Right cardiac atrium (tissue), 5 donors: ENCODE measurements around the gene LRRC26. TPM values are rescaled to one million over a fixed set of nuclear protein-coding genes. Genes with fewer than 3 reads are reported as not detected.
"Not testable (repeated sequence)": the region's sequence is repeated elsewhere in the genome, so short reads cannot be mapped to it uniquely, and the experiment has no call there.

Experiments used
- ATAC-seq, 2 donors: fragments of 200-7000 bp; cut with Tn5 transposase; one replicate each; pipeline versions ENCODE4 v1.8.0 to v1.9.1; 2020; ENCODE audit warnings: moderate library complexity in 2 of 2, mild to moderate bottlenecking in 1 of 2
- DNase-seq, 3 donors: peaks; one replicate each; pipeline ENCODE4 v3.0.0-alpha.2; 2020
- H3K27ac ChIP-seq: one replicate; pipeline ENCODE4 v1.5.1; 2013; ENCODE audit warnings: mild to moderate bottlenecking, low read length, control low read depth, moderate library complexity
- H3K27me3 ChIP-seq: one replicate; pipeline ENCODE4 v1.6.1; 2013; ENCODE audit not compliant: control insufficient read depth, insufficient read depth
- H3K4me1 ChIP-seq: one replicate; pipeline ENCODE4 v1.6.1; 2013; ENCODE audit warnings: low read length; ENCODE audit not compliant: control insufficient read depth, insufficient read depth
- H3K4me3 ChIP-seq: one replicate; pipeline ENCODE4 v1.5.1; 2013; ENCODE audit warnings: low read length, control low read depth
- H3K9me3 ChIP-seq: one replicate; pipeline ENCODE4 v1.6.1; 2013; ENCODE audit warnings: low read length; ENCODE audit not compliant: control insufficient read depth
- WGBS: extraction: QIAGEN DNeasy Blood & Tissue Kit; methylation state at CpG from one replicate; pipeline ENCODE4 v1.1.7; 2013; 5-methylcytosine and 5-hydroxymethylcytosine counted together
- intact Hi-C, 4 donors: fragments of 100-400 bp; cut with DNase I; formaldehyde crosslinking; loops; one replicate each; pipeline versions ENCODE4 v1.11.0 to v1.14.0; 2022 to 2023
- polyA plus RNA-seq: library from polyadenylated mRNA; stranded (reverse); fragments of 200-250 nt; gene quantifications from one replicate; pipeline ENCODE4 v1.2.3, GENCODE V29; 2013
- total RNA-seq, 4 donors: library from RNA; stranded (reverse); fragmentation: NEBNext Ultra II Directional; extraction: Animal tissue kit (Norgen Biotek cat#: 25700); gene quantifications; one replicate each; pipeline ENCODE4 v1.2.1, GENCODE V29; 2021
- donor health status: healthy with polysubstance abuse.
- donor health status: DM: no; HTN: yes; CAD: no.
- donor health status: DM: no; HTN: no; CAD: no.
- donor health status: DM: no; HTN: yes; CAD: no; lungs with severe emphysema.
- donor health status: DM: yes; HTN: yes; CAD: no.

Gene LRRC26
- total and polyA plus RNA-seq, 5 donors, result not detected

- no peak for ATAC-seq
- Histone ChIP-seq H3K4me3 (no peak overlapping the region), H3K27me3 (no peaks in the 10 kb centered on the region), H3K9me3 (no peaks in the 10 kb centered on the region), H3K27ac (no peak overlapping the region), H3K4me1 (no peaks in the 10 kb centered on the region)
- DNase-seq, result peak in 2 of 3 donors; percentile 9 to 17
- intact Hi-C loops, result no loop called here
- 72% methylated on average over 23 of the region's 23 CpGs for WGBS
Measured at GRCh38 chr9:137136881-137137607, 32.8 kb downstream of the LRRC26 start.

GRCh38 chr9:137136261-137136880 is 33.5 kb downstream of the LRRC26 start:
- Histone ChIP-seq H3K9me3 (no peaks in the 10 kb centered on the region), H3K4me3 (no peak overlapping the region), H3K27ac (no peak overlapping the region), H3K4me1 (no peaks in the 10 kb centered on the region), H3K27me3 (no peaks in the 10 kb centered on the region)
- DNase-seq, result peak in 2 of 3 donors; percentile 27 to 41
- WGBS, result 31% methylated on average over 27 of the region's 27 CpGs
- intact Hi-C loops, result no loop called here
- ATAC-seq, result no peak

- ATAC-seq, H3K27ac ChIP-seq, intact Hi-C loops, H3K9me3 ChIP-seq, H3K4me3 ChIP-seq, H3K4me1 ChIP-seq, H3K27me3 ChIP-seq: not testable (repeated sequence)
- peak in 2 of 3 donors; percentile 2 to 11 for DNase-seq
- 80% methylated on average over 9 of the region's 9 CpGs for WGBS
Measured at GRCh38 chr9:137135154-137135553, 34.7 kb downstream of the LRRC26 start.

GRCh38 chr9:137134191-137134590 is 35.7 kb downstream of the LRRC26 start:
- WGBS, result 75% methylated on average over 4 of the region's 4 CpGs
- Histone ChIP-seq H3K4me1 (no peaks in the 10 kb centered on the region), H3K27me3 (no peaks in the 10 kb centered on the region), H3K27ac (no peak overlapping the region), H3K4me3 (no peak overlapping the region), H3K9me3 (no peaks in the 10 kb centered on the region)
- no peak for ATAC-seq
- intact Hi-C loops, result no loop called here
- peak in 1 of 3 donors; percentile 14 for DNase-seq

- DNase-seq (peak; percentile 6 to 46 (median 43)), ATAC-seq (no peak)
- intact Hi-C loops, result no loop called here
- H3K4me1 ChIP-seq, result peaks cover 4% of the 10 kb centered on the region
- no peaks in the 10 kb centered on the region for H3K9me3 ChIP-seq
- peak overlapping the region; percentile 80 for H3K4me3 ChIP-seq
- no peak overlapping the region for H3K27ac ChIP-seq
- WGBS, result 6% methylated on average over 58 of the region's 58 CpGs
- no peaks in the 10 kb centered on the region for H3K27me3 ChIP-seq
Measured at GRCh38 chr9:137130176-137130755, 39.6 kb downstream of the LRRC26 start.

DNA sequence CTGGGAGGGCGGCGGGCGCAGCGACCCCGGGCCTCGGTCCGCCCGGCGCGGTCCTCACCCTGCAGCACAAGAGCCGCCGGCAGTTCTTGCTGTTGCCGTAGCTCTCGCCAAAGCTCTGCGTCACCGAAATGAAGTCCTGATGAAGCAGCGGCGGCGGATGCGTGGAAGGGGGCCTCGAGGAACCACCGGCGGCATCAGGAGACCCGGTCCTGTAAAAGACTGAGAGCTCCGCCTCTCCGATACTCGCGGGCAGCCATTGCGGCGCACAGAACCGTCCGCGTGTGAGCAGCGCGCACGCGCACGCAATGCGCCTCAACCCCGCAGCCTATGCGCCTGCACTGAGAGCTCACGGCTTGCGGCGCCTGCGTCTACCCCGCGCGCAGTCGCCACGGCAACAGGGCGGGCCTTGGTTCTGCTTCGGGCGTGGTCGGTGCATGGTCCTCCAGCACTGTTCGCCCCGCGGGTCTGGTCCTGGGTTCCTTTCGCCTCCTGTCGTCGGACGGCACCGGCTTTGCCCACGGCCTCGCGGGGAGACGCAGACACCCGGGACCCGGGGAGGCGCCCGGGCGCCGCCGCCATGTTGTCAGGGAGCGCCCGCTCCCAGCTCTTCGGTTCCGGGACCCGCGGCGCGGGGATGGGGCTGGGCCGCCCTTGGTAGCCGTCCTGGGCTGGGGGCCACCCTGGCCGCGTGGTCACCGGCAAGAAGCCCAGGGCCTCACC is 40.2 kb downstream of the LRRC26 start:
- peak overlapping the region; percentile 80 for H3K4me3 ChIP-seq
- under 1% methylated on average over 86 of the region's 86 CpGs for WGBS
- peaks cover 4% of the 10 kb centered on the region for H3K4me1 ChIP-seq
- peak; percentile 91 to 96 (median 96) for DNase-seq
- no peaks in the 10 kb centered on the region for H3K27me3 ChIP-seq
- intact Hi-C loops, result no loop called here
- peak; percentile 98 to 99 for ATAC-seq
- H3K9me3 ChIP-seq, result no peaks in the 10 kb centered on the region
- H3K27ac ChIP-seq, result peak overlapping the region; percentile 69

DNA sequence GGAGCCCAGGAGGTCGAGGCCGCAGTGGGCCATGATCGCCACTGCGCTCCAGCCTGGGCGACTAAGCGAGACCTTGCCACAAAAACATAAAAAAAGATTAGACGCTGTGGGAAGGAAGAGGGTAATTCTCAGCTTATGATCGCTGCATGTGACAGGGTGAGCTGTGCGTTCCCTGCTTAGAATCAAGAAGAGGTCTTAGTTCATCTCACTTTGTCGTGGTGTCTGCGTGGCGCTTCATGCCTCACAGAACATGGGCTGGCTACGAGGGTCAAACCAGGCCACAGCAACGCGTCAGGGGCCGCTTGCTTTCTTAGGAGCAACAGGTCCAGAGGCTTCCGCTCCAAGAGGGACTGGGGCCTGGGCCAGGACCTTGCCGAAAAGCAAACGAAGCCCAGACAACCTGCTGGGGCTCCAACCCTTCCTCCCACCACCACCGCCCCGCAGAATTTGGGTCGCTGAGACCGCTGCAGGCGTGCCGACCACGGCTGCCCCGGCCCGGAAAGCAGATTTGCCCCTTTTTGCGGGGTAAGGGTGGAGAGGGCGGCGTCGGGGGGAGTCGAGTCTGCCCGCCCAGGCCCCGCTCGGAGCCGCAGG is 40.9 kb downstream of the LRRC26 start:
- intact Hi-C loops, result no loop called here
- peak overlapping the region; percentile 80 for H3K4me3 ChIP-seq
- no peaks in the 10 kb centered on the region for H3K9me3 ChIP-seq
- peak in 1 of 3 donors; percentile 65 for DNase-seq
- H3K27ac ChIP-seq, result peak overlapping the region; percentile 69
- WGBS, result 26% methylated on average over 37 of the region's 37 CpGs
- H3K4me1 ChIP-seq, result peaks cover 4% of the 10 kb centered on the region
- no peaks in the 10 kb centered on the region for H3K27me3 ChIP-seq
- ATAC-seq, result peak; percentile 9 to 17

- DNase-seq, result peak in 2 of 3 donors; percentile 35 to 48
- WGBS, result 73% methylated on average over 19 of the region's 19 CpGs
- intact Hi-C loops, result no loop called here
Measured at GRCh38 chr9:137128158-137128861, 41.5 kb downstream of the LRRC26 start.

GRCh38 chr9:137127301-137128157 is 42.3 kb downstream of the LRRC26 start:
- Histone ChIP-seq H3K27me3 (no peaks in the 10 kb centered on the region), H3K27ac (peak overlapping the region; percentile 44), H3K4me3 (peak overlapping the region; percentile 4), H3K9me3 (no peaks in the 10 kb centered on the region), H3K4me1 (peaks cover 4% of the 10 kb centered on the region)
- ATAC-seq (peak; percentile 8 to 24), DNase-seq (peak in 2 of 3 donors; percentile 66 to 78)
- WGBS, result 34% methylated on average over 24 of the region's 24 CpGs
- intact Hi-C loops, result no loop called here

More at GRCh38 chr9:137128158-137128861, 41.5 kb downstream of the LRRC26 start:
- Histone ChIP-seq H3K4me1 (peaks cover 4% of the 10 kb centered on the region), H3K9me3 (no peaks in the 10 kb centered on the region), H3K27ac (no peak overlapping the region), H3K27me3 (no peaks in the 10 kb centered on the region), H3K4me3 (no peak overlapping the region)
- no peak for ATAC-seq
